Neuron (in vitro differentiated cells): ENCODE data around the gene FGFBP2.
"Not testable (repeated sequence)": the region's sequence is repeated elsewhere in the genome, so short reads cannot be mapped to it uniquely, and the experiment has no call there.

Experiments used
- H2AFZ ChIP-seq: one replicate; pipeline ENCODE4 v1.6.1; 2013; ENCODE audit warnings: low read depth, mild to moderate bottlenecking, inconsistent platforms, low read length, moderate library complexity
- H3K27me3 ChIP-seq: one replicate; pipeline ENCODE4 v1.6.1; 2013; ENCODE audit warnings: low read length; ENCODE audit not compliant: insufficient read depth
- H3K36me3 ChIP-seq: one replicate; pipeline ENCODE4 v1.6.1; 2013; ENCODE audit warnings: low read length; ENCODE audit not compliant: insufficient read depth
- H3K4me1 ChIP-seq: one replicate; pipeline ENCODE4 v1.6.1; 2013; ENCODE audit warnings: low read length; ENCODE audit not compliant: insufficient read depth
- H3K4me3 ChIP-seq: 2 replicates; pipeline ENCODE4 v1.5.1; 2013; ENCODE audit warnings: mild to moderate bottlenecking, low read length, moderate library complexity
- H3K9me3 ChIP-seq: one replicate; pipeline ENCODE4 v1.6.1; 2013; ENCODE audit warnings: low read length

FGFBP2 gene

DNA sequence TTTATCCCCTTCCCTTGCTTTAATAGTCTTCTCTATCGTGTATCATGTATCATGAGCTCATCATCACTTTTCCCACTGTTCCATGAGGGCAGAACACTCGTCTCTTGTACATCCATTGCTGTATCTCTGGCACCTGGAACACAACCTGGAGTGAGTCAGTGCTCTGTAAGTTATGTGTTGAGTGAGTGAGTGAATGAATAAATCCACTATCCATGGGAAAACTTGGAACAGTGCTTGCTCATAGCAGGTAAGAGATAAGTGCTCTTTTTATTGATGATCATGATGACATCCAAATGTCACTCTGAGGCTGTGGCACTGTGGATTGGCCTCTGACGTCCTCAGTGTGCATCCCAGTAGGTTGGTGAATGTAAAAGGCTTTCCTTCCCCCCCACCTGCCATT is 28.7 kb downstream of the FGFBP2 start:
- Histone ChIP-seq H3K9me3 (no peaks in the 10 kb centered on the region), H3K4me3 (no peak overlapping the region), H2AFZ (no peak overlapping the region), H3K27me3 (peaks cover 11% of the 10 kb centered on the region), H3K36me3 (no peaks in the 10 kb centered on the region), H3K4me1 (no peaks in the 10 kb centered on the region)

DNA sequence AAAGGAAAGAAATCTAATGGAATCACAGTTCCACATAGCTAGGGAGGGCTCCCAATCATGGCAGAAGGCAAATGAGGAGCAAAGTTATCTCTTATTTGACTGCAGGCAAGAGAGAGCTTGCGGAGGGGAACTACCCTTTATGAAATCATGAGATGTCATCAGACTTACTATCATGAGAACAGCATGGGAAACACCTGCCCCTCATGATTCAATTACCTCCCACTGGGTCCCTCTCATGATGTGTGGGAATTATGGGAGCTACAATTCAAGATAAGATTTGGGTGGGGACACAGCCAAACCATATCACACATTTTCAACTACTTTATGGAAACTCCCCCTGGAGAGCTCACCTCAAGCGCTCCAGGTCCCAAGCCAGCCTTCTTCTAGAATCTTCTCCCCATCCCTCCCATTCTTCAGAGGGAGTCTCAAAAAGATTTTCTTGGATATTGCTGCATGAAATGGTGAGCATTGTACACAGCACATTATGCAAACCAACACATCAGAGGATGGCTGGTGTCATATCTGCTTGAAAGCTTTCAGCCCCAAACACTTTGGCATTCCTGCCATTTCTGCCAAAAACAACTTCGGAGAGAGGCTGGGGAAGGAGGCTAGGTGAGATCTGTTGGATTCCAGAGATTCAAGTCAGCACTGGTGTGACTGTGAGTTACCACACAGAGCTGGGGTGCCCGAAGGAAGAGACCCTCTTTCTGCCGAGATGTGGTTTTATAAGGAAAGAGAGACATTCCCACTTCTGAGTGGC is 31.3 kb downstream of the FGFBP2 start:
- no peaks in the 10 kb centered on the region for H3K9me3 ChIP-seq
- no peak overlapping the region for H3K4me3 ChIP-seq
- H3K4me1 ChIP-seq, result no peaks in the 10 kb centered on the region
- H2AFZ ChIP-seq, result no peak overlapping the region
- peaks cover 7% of the 10 kb centered on the region for H3K27me3 ChIP-seq
- H3K36me3 ChIP-seq, result no peaks in the 10 kb centered on the region

DNA sequence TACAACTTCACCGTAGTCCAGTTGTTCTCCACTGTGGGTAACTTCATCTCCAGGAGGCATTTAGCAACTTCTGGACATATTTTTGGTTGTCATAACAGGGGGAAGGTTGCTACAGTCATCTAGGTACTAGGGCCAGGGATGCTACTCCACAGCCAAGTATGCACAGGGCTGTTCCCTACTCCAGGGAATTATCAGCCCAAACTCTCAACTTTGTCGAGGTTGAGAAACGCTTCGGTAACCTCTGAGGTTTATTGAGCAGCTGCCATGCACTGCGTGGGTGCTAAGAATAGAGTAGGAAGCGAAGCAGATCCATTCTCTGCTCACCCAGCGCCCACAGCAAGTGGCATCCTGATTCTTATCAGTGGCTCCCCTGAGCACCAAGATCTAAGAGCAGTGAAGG is 32.7 kb downstream of the FGFBP2 start:
- H3K27me3 ChIP-seq, result peaks cover 7% of the 10 kb centered on the region

DNA sequence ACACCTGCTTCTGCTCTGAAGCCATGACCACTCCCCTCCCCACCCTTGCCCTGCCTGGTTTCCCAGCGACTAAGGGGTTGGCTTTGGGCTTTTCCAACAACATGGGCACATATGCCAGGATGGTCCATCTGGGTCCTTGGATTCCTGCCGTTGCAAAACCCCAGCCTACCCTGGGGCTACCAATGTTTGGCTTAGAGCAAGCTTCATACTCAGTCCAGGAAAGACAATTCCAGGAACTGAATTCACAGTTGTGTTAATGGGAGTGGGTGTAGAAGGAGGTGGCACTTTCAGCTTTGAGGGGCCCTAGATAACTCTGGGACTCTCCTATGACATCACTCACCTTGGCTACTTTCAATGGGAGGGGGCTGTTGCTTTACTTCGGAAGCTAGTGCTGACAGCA is 33.4 kb downstream of the FGFBP2 start:
- no peaks in the 10 kb centered on the region for H3K36me3 ChIP-seq
- H3K4me1 ChIP-seq, result no peaks in the 10 kb centered on the region
- H3K4me3 ChIP-seq, result no peak overlapping the region
- no peak overlapping the region for H2AFZ ChIP-seq
- peaks cover 7% of the 10 kb centered on the region for H3K27me3 ChIP-seq
- H3K9me3 ChIP-seq, result no peaks in the 10 kb centered on the region

More for the DNA sequence above, 32.7 kb downstream of the FGFBP2 start:
- H3K4me1 ChIP-seq, result no peaks in the 10 kb centered on the region
- H3K36me3 ChIP-seq, result no peaks in the 10 kb centered on the region
- H3K9me3 ChIP-seq, result no peaks in the 10 kb centered on the region
- H3K4me3 ChIP-seq, result no peak overlapping the region
- H2AFZ ChIP-seq, result no peak overlapping the region

DNA sequence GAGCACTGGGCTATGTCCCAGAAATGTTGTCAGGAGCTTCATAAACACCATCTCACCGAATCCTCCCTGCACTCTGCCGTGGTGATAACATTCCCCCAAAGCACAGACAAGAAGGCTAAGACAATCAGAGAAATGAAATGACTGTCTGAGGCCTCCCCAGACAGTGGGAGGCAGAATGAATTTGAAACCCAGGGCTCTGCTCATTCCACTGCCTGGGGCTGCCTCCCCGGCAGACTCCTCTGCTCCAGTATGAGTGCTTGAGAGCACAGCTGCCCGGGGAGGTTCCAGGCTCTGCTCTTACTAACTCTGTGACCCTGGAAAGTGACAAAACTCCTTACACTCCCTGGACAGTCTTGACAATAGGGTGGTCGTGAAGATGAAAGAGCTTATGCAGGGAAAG is 34.1 kb downstream of the FGFBP2 start:
- Histone ChIP-seq H3K9me3 (no peaks in the 10 kb centered on the region), H3K36me3 (no peaks in the 10 kb centered on the region), H3K27me3 (peaks cover 7% of the 10 kb centered on the region), H2AFZ (no peak overlapping the region), H3K4me3 (no peak overlapping the region), H3K4me1 (no peaks in the 10 kb centered on the region)

DNA sequence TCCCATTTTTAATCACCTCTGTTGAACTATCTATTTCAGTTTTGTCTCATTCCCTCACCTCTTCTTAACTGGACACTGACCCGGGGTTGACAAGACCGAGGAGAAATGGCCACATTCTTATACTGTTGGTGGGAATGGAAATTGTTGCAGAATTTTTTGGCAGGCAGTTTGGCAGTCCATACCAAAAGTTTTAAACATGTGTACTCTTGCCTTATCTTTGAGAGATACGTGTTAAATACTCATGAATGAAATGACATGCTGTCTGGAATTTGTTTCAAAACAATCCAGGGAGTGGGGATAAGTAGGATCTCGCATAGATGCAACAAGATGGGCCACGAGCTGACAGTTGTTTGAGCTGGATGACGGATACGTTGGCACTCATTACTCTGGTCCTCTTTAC is 36.5 kb downstream of the FGFBP2 start:
- no peak overlapping the region for H3K4me3 ChIP-seq
- no peaks in the 10 kb centered on the region for H3K4me1 ChIP-seq
- peaks cover 5% of the 10 kb centered on the region for H3K27me3 ChIP-seq
- no peaks in the 10 kb centered on the region for H3K9me3 ChIP-seq
- no peaks in the 10 kb centered on the region for H3K36me3 ChIP-seq
- no peak overlapping the region for H2AFZ ChIP-seq

DNA sequence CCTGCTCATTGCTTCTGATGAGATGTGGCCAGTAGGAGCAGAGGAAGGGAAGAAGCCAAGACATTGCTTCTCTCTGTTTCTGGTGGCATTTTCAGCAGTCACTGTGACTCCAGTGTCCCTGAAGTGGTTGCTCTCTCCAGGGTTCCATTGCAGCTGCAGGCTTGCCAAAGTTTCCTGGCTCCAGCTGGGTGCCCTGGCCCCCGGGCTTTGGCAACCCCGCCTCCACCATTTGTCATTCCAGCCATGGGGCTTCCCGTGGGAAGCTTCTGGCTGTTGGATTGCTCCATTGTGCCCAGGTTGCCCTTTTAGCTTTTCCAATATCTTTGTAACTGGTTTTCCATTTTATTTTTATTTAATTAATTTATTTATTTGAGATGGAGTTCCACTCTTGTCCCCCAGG is 37.1 kb downstream of the FGFBP2 start:
- no peak overlapping the region for H3K4me3 ChIP-seq
- H3K9me3 ChIP-seq, result no peaks in the 10 kb centered on the region
- peaks cover 8% of the 10 kb centered on the region for H3K27me3 ChIP-seq
- no peaks in the 10 kb centered on the region for H3K36me3 ChIP-seq
- H3K4me1 ChIP-seq, result no peaks in the 10 kb centered on the region
- H2AFZ ChIP-seq, result no peak overlapping the region

DNA sequence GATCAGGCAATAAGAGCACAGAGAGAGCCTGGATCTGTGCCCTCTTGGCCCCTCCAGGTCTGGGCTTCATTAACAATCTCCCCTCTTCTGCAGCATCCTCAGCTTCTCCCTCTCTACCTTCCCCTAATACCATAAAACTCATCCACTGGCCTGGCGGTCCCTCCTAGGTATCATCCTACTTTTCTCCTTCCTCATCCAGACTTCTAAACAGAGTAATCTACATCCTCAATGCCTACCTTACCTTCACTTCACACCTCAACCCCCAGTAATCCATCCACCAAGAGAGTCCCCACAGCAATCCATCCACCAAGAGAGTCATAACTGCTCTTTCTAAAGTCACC is 41.4 kb downstream of the FGFBP2 start:
- Histone ChIP-seq H3K4me3 (no peak overlapping the region), H3K27me3 (peaks cover 5% of the 10 kb centered on the region), H3K36me3 (no peaks in the 10 kb centered on the region), H2AFZ (no peak overlapping the region), H3K9me3 (no peaks in the 10 kb centered on the region), H3K4me1 (no peaks in the 10 kb centered on the region)

DNA sequence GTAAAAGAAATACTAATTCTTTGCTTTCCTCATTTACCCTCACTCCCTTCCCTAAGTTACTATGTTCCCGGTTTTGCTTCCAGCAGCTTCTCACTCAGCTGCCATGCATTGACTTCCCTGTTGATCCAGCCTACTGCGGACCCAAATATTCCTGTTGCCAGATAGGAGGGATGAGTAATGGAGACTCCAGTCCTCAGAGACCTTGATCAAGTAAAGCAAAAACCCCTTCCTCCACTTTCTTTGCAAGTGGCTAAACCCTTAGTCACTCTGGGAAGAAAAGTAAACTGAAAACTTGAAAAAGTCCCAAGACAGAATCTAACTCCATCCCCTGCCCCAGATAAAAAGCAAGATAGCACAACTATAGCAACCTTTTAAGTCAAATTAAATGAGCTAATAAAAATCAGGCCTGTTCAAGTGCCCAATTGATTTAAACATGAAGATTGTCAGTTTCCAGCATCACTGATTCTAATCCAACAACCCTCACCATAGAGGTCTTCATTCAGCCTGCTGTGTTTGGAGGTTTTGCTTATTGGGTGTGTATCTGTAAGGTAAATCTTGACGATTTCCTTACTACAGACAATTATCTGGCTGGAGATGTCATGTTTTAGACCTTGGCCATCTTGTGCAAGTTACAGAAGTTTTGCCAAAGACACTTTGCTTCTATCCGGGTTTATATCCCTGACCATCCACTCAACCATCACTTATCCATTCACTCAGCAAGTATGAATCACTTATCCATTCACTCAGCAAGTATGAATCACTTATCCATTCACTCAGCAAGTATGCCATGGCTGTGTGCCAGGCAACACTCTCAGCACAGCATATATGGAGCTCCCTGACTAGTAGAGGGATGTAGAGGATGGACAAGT is 42.0 kb downstream of the FGFBP2 start:
- H2AFZ ChIP-seq, result no peak overlapping the region
- no peak overlapping the region for H3K4me3 ChIP-seq
- no peaks in the 10 kb centered on the region for H3K9me3 ChIP-seq
- no peaks in the 10 kb centered on the region for H3K36me3 ChIP-seq
- H3K4me1 ChIP-seq, result no peaks in the 10 kb centered on the region
- H3K27me3 ChIP-seq, result peaks cover 5% of the 10 kb centered on the region

DNA sequence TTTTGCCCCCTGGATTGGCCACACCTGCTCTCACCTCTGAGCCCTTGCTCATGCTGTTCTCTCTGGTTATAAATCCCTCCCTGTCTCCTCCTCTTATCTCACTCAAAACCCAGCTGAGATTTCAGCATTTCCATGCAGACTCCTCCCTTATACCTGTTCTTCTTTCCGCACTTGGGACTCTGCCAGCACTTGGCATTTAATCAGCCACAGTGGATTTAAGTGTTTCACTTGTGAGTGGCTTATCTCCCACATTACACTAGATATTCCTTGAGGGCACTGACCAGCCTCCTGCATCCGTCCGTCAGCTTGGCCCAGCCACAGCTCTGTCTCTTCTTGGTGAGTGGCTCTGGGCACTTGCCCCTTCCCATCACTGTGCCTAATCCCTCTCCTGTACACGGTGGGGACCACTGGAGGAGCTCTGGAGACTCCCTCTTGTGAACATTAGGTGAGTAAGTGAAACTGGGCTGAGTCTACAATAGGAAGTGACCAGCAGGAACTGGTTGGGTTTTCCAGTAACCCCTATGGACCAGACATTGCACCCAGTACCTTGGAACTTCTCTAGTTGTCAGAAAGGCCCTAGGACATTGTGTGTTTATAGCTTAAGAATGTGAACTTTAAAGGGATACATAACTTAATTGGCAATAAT is 44.4 kb downstream of the FGFBP2 start:
- Histone ChIP-seq H3K27me3 (peaks cover 3% of the 10 kb centered on the region), H2AFZ (no peak overlapping the region), H3K4me3 (no peak overlapping the region), H3K9me3 (no peaks in the 10 kb centered on the region), H3K4me1 (no peaks in the 10 kb centered on the region), H3K36me3 (no peaks in the 10 kb centered on the region)

DNA sequence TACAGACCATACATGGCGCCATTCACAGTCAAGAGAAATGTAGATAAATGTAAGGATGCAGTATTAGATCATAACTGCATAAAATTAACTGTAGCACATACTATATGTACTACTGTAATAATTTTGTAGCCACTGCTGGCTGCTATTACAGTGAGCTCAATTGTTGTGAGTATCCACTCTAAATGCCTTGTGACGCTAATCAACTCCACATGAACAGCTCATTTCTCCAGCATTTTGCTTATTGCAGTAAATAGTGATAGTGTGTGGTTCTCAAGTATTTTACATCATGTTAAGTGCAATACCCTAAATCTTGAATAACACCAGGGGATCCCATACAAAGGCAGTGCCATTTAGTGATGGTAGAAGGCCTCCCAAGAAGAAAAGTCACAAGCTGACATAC is 45.7 kb downstream of the FGFBP2 start:
- Histone ChIP-seq H3K27me3 (peaks cover 3% of the 10 kb centered on the region), H3K4me1 (no peaks in the 10 kb centered on the region), H3K4me3 (no peak overlapping the region), H3K36me3 (no peaks in the 10 kb centered on the region), H3K9me3 (no peaks in the 10 kb centered on the region), H2AFZ (no peak overlapping the region)

DNA sequence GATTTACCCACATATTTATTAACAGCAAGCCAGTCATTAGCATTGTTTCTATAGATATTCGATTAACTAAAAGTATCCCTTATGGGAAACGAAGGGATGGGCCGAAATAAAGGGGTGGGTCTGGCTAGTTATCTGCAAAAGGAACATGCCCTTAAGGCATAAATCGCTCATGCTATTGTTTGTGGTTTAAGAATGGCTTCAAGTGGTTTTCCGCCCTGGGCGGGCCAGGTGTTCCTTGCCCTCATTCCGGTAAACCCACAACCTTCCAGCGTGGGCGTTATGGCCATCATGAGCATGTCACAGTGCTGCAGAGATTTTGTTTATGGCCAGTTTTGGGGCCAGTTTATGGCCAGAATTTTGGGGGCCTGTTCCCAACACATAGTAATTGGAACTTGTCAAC is 46.6 kb downstream of the FGFBP2 start:
- H3K4me3 ChIP-seq, H3K9me3 ChIP-seq, H3K27me3 ChIP-seq, H2AFZ ChIP-seq, H3K36me3 ChIP-seq, H3K4me1 ChIP-seq: not testable (repeated sequence)

DNA sequence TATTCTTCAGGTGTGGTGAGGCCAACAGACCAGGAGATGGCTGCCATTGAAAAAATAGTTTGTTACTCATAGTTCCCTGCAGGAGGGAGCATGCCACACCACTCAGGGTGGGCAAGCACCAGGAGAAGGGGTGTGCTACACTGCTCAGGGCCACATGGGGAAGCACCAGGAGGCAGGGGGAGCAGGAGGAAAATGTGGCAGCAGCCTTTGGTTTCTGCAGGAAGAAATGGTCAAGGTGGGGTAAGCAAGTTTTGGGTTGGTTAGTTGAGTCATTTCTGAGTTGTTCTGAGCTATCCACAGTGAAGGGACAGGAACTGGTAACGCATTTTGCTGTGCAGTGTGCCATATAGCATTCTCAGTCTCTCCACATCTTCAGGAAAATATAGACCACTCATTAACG is 48.2 kb downstream of the FGFBP2 start:
- no peak overlapping the region for H3K4me3 ChIP-seq
- H3K4me1 ChIP-seq, result no peaks in the 10 kb centered on the region
- no peak overlapping the region for H2AFZ ChIP-seq
- peaks cover 3% of the 10 kb centered on the region for H3K27me3 ChIP-seq
- H3K36me3 ChIP-seq, result no peaks in the 10 kb centered on the region
- H3K9me3 ChIP-seq, result no peaks in the 10 kb centered on the region
